GM18517 (cell line): ENCODE results near the gene TPST1.

Experiments used
- ATAC-seq: cut with Tn5 transposase; IDR thresholded peaks from one replicate; pipeline ENCODE4 v1.9.1; 2021; ENCODE audit warnings: mild to moderate bottlenecking, moderate library complexity; ENCODE audit not compliant: unreplicated experiment

Gene TPST1

DNA sequence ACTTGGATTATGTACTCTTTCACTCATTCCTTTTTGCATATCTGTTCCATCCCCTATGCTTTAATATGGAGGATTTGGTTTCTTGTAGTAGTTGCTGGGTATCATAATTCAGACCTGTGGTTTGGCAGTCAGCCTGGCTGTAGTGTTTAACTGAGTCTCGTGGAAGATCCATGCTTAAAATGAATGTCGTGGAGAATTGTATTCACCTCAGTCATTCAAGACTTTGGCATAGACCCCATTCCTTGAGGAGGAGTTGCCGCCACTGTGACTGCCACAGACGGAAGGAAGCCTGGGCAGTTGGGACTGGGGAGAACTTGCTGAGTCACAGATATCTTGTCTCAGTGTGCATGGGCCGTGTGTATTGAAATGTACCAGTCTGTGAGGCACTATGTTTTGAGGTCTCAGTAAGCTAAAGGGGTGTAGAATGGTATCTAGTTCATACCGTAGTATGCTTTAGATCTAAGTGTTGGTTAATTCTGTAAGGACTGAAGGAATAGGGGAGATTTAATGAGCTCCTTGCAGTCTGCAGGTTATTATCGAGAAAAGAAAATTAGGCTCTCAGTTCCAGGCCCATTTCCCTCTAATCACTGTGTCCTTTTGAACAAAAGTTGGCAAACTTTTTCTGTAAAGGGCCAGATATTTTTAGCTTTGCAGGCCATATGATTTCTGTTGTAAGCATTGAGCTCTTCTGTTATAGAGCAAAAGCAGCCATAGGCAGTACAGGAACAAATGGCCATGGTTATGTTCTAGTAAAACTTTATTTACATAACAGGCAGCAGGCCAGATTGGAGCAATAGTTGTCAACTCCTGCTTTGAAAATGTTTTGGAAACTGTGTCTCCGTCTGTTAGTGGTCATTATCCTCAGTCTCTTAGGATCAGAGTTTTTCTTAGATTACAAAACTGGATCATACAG is 76.8 kb downstream of the TPST1 start:
- ATAC-seq, result no peak

DNA sequence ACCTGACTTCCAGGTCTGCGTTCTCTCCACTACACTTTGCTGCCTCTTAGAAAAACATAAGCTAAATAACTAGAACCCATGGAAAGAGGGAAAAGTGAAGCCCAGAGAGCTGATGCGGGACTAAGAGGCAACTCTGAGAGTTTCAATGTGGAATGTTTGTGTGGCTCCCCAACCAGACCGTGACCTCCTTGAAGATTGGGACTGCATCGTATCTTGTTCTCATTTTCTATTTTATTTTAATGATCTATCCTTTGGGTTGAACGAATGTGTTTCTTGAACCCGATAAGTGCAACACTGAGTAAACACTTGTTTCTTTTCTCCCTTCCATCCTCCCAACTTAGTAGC is 77.4 kb downstream of the TPST1 start:
- ATAC-seq, result no peak

DNA sequence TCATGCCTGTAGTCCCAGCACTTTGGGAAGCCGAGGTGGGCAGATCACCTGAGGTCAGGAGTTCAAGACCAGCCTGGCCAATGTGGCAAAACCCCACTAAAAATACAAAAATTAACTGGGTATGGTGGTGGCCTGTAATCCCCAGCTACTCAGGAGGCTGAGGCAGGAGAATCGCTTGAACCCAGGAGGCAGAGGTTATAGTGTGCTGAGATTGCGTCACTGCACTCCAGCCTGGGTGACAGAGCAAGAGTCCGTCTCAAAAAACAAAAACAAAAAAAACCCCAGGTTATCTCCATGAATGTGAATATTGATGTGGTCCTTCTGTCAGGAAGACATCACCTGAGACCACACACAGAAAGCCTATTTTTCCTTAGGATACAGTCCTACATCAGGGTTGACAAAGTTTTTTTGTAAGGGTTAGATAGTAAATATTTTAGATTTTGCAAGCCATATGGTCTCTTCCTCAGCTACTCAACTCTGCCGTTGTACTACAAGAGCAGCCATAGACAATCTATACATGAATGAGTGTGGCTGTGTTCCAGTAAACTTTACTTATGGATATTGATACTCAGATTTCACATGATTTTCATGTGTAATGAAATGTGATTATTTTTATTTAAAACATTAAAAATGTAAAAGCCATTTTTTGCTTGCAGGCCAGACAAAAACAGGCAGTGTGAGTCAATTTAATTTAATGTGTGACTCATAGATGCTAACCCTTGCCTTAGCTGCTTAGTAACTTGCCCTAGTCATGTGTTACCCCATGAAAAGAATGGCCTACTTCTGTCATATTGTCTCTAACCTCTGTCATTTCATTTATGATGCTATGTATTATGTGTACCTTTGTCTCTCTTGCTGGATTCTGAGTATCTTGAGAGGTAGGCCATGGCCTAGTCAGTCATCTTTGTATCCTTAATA is 78.1 kb downstream of the TPST1 start:
- ATAC-seq, result no peak

DNA sequence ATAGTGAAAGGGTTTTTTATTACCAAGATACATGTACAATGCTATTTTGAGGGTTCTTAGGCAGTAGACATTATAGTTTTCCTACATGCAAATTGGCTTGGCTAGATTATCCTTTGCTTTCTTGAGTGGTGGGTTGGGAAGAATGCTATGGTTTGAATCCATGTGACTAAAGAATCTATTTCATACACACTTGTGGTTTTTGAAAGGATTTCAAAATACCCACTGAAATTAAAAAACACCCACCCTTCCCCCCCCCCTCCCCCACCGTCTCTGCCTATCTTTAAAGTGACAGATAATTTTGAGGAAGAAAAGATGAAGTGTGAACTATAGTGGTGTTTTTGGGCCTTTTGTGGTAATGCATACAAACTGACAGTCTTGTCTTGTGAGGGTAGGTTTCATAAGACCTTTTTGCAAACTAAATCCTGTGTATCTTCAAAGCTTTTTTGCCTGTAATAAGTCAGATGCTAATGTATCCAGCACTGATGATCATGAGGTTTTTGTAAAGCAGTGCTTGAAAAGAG is 90.9 kb downstream of the TPST1 start:
- no peak for ATAC-seq

DNA sequence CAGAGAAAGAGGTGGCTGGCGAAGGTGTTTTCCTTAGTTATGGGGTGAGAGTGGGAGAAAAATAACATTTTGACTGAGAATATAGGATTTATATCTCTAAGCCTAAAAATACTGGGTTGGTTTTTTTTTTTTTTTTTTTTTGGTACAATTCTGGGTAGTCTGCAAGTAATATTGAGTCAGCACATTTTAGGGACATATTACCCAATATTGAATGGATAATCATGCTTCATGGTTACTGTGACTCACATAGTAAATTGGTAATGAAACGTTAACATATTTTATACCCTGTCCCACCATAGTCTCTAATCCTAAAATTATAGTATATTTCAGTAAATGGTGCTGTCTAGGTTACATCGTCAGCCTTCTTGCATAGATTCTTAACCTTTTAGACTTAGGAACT is 91.4 kb downstream of the TPST1 start:
- no peak for ATAC-seq

DNA sequence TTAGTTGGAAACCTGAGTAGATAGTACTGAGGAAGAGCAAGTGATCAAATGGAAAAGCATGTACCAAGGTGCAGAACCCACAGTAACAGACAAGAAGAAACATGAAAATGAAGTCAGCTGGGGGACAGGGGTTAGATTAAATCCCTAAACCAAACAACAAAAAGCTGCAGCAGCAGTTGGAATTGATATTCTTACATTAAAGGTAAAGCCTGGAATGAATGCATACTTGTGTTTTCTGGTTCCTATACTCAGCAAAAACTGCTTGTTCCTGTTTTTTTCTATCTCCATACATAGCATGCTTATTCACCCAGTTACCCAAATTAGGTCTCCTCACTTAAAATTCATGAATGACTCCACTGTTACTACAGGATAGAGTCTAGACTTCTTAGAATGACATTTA is 92.4 kb downstream of the TPST1 start:
- ATAC-seq, result no peak

DNA sequence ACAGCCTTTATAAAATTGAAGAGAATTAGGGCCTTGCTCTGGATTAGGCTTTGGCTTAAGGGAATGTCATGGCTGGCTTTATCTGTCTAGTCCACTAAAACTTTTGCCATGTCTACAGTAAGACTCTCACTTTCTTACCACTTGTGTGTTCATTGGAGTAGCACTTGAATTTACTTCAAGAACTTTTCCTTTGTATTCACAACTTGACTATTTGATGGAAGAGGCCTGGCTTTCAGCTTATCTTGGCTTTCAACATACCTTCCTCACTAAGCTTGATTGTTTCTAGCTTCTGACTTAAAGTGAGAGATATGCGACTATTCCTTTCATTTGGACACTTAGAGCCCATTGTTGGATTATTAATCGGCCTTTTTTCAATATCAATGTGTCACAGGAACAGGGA is 96.1 kb downstream of the TPST1 start:
- ATAC-seq, result no peak

DNA sequence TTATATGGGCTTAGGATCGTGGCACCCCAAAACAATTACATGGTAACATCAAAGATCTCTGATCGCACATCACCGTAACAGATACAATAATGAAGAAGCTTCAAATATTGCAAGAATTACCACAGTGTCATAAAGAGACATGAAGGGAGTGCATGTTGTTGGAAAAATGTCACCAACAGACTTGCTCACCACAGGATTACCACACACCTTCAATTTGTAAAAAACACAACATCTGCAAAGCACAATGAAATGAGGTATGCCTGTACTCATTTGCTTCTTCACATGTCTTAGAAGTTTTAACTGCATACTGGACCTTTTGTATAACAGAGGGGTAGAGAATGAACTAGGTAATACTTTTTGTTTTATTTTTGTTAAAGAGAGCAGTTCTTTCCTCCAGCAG is 96.6 kb downstream of the TPST1 start:
- no peak for ATAC-seq

DNA sequence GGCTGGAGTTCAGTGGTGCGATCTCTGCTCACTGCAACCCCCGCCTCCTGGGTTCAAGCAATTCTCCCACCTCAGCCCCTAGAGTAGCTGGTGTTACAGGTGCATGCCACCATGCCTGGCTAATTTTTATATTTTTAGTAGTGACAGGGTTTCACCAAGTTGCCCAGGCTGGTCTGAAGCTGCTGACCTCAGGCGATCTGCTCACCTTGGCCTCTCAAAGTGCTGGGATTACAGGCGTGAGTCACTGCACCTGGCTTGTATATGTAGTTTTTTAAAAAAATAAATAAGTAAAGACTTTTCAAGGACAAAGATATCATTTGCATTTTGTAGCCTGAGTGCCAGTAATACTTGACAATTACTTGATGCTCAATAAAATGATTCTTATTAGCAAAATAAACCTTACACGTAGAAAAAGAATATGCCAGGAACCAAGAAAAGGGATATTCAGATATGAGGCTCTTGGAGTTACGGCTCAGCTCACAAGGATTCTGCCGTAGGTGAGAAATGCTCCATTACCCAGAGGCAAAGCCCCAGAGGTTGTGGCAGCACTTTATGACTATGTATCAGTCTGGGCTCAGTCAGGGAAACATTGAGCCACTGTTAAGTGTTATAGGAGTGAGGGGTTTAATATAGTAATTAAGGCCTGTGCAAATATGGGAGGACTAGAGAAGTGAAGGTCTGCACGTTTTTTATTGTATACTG is 98.5 kb downstream of the TPST1 start:
- no peak for ATAC-seq

DNA sequence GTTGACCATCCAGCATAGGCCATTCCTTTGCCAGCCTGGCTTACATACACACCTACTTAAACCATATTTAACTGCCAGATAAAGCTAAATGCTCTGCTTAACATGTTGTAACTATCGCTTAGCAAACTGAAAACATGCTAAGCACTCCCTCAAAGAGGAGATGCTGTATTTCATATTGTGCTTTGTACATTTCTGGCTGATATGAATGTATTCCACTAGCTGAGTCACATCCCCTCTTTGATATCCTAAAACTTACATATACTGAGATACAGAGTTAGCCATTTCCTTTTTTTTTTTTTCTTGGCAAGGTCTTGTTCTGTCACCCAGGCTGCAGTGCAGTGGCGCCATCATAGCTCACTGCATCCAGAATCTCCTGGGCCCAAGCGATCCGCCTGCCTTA is 99.4 kb downstream of the TPST1 start:
- no peak for ATAC-seq

DNA sequence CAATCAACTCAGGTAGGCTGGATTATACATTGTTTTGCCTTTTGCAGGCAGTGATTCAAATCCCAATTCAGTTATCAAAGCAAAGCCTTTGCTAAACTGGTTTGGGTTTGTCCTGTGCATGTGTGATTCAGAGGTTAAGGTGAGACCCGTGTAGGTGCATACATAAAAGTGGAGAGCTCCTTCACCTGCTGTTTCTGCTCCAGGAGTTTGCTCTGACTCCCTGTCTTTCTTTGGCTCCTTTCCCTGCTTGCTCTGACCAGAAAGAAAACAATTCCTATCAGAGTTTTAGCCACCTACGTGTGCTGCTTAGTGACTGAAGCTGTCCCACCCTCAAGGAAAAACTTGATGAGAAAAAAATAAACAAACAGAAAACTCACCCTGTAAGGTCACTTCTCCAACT is 101.1 kb downstream of the TPST1 start:
- no peak for ATAC-seq

DNA sequence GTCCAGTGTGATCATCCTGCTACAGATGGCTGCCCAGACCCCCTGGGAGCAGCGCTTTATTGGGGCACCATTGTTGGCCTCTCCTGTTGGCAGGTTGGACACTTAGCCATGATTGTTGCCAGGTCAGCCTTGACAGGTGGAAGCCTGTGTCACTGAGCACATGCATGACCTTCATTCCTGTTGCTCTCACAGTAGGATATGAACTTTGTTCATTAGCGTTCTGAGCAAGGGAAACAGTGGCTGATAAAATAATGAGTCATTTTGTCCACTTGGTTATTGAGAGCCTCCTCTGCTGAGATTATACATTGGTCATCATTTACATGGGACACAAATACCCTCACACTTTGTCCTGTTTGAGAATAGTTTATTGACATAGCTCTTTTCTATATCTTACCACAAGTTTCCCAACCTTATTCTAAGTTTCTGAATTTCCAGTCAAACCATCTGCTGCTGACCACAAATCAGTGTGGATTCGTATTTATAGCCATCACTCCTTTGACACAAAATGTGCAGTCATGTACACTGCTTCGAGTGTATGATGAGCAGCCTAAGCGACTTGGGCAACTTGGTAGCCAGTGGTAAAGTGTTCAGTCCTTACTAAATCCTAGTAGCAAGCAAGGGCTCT is 102.6 kb downstream of the TPST1 start:
- no peak for ATAC-seq

DNA sequence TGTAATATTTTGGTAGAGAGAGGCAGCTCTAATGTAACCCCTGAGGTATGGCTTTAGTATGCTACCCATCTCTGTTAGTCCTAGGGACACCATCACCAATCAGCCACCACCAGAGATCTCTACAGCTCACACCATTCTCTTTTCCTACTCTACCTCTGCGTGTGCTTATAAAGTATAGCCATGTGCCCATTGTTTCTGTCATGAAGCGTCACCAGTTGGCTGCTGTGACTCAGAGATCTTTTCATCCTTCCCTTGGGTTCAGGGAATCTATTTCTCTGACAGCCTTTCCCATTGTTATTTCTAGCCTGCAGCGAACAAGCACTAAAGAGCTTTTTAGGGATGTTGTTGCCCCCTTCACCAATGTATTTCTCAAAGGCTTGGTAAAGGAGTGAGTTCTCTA is 103.3 kb downstream of the TPST1 start:
- ATAC-seq, result no peak

DNA sequence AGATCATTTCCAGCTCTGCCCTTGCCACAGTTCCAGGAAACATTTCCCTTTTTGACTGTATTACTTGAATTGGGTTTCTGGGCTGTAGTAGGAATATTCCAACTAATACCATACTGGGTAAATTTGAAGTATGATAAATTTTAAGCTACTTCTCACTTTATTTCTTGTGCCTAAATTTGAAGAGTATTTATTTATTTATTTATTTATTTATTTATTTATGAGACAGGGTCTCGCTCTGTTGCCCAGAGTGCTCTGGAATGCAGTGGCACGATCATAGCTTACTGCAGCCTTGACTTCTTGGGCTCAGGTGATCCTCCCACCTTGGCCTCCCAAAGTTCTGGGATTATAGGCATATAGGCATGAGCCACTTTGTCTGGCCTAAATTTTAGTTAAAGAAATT is 105.5 kb downstream of the TPST1 start:
- no peak for ATAC-seq

DNA sequence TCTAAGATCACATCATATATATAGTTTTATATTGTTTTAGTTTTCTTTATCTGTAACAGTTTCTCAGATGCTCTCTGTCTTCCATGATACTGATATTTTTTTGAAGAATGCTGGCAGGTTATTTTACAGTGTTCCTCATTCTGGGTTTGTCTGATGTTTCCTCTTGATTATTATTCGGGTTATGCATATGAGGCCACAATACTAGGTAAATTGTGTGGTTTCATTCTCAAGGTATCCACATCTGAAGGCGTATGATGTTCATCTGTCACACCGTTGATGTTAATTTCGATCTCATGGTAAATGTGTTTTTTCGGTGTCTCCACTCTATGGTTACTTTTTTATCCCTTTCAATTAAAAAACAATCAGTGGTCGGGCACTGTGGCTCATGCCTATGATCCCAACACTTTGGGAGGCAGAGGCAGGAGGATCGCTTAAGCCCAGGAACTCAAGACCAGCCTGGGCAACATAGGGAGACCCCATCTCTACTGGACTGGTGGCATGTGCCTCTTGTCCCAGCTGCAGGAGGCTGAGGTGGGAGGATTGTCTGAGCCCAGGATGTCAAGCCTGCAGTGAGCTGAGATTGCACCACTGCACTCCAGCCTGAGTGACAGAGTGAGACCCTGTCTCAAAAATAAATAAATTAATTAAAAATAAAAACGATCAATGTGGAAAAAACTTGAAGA is 108.9 kb downstream of the TPST1 start:
- ATAC-seq, result no peak

DNA sequence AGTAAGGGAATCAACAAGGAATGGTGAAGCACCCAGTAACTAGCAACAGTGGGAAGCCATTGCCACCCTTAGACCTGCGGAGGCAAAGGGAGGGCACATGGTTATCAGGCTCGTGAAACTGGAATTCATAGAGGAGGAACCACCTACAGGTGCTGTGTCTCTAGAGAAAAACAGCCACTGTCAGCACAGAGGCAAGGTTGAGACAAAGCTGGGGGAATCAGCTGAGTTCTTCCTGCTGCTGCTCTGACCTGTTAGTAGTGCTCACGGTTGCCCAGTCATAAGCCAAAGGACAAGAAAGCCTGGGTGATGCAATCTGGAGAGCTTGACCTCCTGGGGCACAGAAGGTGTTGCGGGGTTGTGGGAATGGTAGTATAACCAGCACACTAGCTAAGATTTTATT is 110.1 kb downstream of the TPST1 start:
- ATAC-seq, result no peak

DNA sequence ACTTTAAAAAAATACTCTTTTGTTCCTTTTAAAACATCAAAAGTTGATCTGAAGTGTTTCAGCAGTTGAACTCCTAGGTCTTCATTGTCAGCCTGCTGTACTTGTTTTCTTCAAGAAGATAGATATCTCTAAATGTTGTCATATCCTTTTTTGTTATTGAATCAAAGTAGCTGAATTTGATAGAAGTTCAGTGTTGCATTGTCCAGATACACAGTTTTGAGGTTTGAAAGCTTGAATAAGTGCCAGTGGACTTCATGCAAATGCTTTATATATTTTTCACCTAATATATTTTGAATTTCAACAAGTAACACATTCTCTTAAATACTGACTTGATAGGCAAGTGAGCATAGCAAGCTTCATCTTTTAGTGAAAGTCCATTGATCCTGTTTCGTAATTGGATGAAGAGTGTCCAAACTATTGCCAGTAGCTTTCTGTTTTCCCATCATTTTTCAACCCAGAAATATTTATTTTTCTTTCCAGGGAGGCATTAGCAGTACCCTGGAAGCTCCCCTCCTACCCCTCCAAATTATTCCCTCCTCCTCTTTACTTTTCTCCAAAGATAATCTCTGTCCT is 114.4 kb downstream of the TPST1 start:
- no peak for ATAC-seq

DNA sequence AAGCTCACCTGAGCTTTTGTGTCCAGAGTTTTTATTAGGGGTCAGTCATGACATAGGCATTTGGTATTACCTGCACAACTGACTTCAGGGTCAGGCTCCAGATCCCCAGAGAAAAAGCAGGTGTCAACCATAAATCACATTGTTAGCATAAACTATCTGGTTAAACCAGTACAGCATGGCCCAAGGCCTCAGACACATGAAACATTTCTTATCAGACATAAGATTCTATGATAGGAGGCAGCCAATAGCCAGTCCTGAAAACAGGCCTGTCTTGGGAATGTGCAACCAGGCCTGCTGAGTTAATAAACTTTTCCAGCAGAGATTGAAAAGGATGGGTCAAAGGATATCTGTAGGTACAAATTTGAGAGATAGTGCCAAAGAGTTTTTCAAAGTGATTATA is 116.1 kb downstream of the TPST1 start:
- no peak for ATAC-seq

DNA sequence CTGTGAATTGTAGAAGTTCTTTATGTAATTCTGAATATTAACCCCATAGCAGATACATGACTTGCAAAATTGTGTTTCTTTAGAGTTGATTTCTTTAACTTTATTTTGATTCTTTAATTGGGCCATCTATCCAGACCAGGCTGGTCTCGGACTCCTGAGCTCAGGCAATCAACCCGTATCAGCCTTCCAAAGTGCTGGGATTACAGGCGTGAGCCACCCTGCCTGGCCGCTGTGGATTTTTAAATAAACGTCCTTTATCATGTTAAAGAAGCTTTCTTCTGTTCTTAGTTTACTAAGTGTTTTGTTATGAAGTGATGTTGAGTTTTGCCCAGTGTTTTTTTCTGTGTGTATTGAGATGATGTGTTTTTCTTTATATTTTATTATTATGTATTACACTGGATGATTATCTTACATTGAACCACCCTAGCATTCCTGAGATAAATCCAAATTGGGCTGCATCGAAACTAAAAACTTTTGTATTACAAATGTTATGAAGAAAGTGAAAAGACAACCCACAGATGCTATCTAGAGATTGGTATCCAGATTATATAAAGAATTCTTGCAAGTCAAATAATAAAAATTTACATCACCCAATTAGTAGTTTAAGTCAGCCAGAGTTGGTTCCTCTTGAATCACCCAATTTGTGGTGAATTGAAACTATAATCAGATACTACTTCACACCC is 118.1 kb downstream of the TPST1 start:
- no peak for ATAC-seq
